Measurements from ENCODE around the gene PRRT1B. TPM values are rescaled to one million over a fixed set of nuclear protein-coding genes. Genes with fewer than 3 reads are reported as not detected.

The PRRT1B gene
- polyA plus RNA-seq, 2 of the 4 experiments (the other 2 are of a cell fraction), result 0.79 to 0.80 TPM

DNA sequence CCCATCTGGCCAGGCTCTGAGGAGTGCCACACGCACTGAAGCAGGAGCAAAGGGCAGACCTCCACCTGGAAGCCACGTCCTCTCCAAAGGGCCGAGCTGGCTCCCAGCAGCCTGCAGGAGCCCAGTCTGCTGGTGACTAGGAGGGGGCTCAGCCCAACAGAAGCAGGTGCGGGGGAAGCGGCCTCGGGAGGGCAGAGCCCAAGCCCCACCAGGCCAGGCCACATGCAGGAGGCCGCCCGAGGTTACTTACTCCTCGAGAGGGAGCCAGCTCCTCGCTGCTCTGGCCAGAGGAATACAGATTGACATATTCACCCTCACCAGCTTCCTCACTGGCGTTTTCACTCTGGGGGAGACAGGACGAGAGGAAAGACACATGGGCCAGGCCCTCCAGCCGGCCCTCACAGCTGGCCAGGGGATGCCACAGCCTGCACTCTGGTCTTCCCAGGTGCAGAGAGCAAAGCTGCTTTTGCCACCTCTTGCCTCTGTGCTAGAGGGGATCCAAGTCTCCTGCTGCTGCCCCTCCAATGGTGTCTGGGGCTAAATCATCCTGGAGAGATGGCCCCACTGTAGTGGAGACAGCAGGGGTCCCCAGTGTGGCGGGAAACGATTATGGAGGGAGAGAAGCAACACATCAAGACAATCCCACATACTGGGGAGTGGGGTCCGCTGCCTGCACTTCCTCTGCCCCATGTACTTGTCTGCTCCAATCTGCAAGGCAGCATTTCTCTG, 58.6 kb downstream of the PRRT1B start:
- Histone ChIP-seq H3K4me1 (peaks cover 33% of the 10 kb centered on the region), H3K27ac (no peak overlapping the region), H3K4me3 (no peak overlapping the region), H3K4me2 (no peak overlapping the region), H3K9me3 (no peaks in the 10 kb centered on the region)
- 90% methylated on average over 16 of the region's 16 CpGs for WGBS (ENCODE audit: missing lambda C conversion rate)
- no peak for ATAC-seq
- POLR2A ChIA-PET, result no interaction called here
- no peak for DNase-seq (ENCODE audit: low read depth in 1 of 2, low spot score in 1 of 2)
- no peak for FAIRE-seq
- no peak for TF ChIP-seq HDAC2 (IDR thresholded peaks at IDR 0.05)
- no peak for TF ChIP-seq ZNF302 (CRISPR knock-in tag; IDR thresholded peaks at IDR 0.05)
- CTCF ChIA-PET, result interaction anchor here (1.3 to 27.5 kb wide), 5 partner anchors 9 to 155 kb away, joined by 3 to 737 read pairs (median 5); partner anchors contain the start of gene RAPGEF1

DNA sequence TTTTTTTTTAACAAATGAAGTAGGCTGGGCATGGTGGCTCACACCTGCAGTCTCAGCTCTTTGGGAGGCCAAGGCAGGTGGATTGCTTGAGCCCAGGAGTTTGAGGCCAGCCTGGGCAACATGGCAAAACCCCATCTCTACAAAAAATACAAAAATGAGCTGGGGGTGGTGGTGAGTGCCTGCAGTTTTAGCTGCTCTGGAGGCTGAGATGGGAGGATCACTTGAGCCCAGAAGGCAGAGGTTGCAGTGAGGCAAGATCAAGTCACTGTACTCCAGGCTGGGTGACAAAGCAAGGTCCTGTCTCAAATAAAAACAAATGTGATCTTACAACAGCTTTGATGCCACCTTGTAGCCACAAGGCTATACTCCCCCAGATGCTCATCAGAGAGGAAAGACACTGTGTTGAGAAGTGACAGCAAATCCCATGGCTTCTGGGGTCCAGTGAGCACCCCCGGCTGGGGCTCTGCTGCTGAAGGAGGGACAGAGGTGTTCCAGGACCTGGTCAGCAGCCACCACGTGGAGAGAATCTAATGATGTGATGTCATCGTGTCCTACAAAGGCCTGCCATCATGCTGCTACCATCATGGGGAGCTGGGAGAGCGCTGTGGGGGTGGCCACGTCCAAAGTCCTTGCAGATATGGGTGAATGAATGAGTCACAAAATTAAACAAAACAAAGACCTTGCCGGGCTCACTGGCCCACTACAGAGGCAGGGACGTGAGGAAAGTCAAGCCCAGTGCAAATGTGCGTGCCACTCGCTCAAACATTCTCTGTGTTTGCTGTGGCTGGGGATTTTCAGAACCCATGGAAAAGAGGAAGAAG, 60.7 kb downstream of the PRRT1B start:
- TF ChIP-seq HOXA7 (CRISPR knock-in tag; IDR thresholded peaks at IDR 0.05) (no peak), FOXS1 (CRISPR knock-in tag; IDR thresholded peaks at IDR 0.05) (no peak), ZSCAN20 (CRISPR knock-in tag; IDR thresholded peaks at IDR 0.05) (no peak), KDM5A (IDR thresholded peaks at IDR 0.05) (no peak), RFX5 (IDR thresholded peaks at IDR 0.05) (no peak), NFE2L2 (conservative IDR thresholded peaks at IDR 0.05; ENCODE audit: low read length) (no peak), EHF (CRISPR knock-in tag; IDR thresholded peaks at IDR 0.05) (no peak), JUNB (IDR thresholded peaks at IDR 0.05) (0 out of 2 replicates have a peak, but pooled peaks have one; percentile 17), SREBF2 (IDR thresholded peaks at IDR 0.05) (no peak), BHLHE40 (IDR thresholded peaks at IDR 0.05; ENCODE audit: low read depth, low read length) (no peak), MAFK (IDR thresholded peaks at IDR 0.05; ENCODE audit: partially characterized antibody) (no peak), PHF8 (IDR thresholded peaks at IDR 0.05; ENCODE audit: borderline replicate concordance, low read depth) (no peak), JUN (IDR thresholded peaks at IDR 0.05) (no peak), FOSL2 (IDR thresholded peaks at IDR 0.05) (no peak), FOSL2 (CRISPR knock-in tag; IDR thresholded peaks at IDR 0.05) (peak; percentile 43; the same call in 1 of the 2 replicates), RCOR1 (IDR thresholded peaks at IDR 0.05; ENCODE audit: low read depth, low read length) (no peak), HOXB13 (CRISPR knock-in tag; IDR thresholded peaks at IDR 0.05; ENCODE audit: low read depth) (no peak), CBX2 (IDR thresholded peaks at IDR 0.05; ENCODE audit: borderline replicate concordance, low read depth) (no peak)
- TF ChIP-seq, protein P1, sequence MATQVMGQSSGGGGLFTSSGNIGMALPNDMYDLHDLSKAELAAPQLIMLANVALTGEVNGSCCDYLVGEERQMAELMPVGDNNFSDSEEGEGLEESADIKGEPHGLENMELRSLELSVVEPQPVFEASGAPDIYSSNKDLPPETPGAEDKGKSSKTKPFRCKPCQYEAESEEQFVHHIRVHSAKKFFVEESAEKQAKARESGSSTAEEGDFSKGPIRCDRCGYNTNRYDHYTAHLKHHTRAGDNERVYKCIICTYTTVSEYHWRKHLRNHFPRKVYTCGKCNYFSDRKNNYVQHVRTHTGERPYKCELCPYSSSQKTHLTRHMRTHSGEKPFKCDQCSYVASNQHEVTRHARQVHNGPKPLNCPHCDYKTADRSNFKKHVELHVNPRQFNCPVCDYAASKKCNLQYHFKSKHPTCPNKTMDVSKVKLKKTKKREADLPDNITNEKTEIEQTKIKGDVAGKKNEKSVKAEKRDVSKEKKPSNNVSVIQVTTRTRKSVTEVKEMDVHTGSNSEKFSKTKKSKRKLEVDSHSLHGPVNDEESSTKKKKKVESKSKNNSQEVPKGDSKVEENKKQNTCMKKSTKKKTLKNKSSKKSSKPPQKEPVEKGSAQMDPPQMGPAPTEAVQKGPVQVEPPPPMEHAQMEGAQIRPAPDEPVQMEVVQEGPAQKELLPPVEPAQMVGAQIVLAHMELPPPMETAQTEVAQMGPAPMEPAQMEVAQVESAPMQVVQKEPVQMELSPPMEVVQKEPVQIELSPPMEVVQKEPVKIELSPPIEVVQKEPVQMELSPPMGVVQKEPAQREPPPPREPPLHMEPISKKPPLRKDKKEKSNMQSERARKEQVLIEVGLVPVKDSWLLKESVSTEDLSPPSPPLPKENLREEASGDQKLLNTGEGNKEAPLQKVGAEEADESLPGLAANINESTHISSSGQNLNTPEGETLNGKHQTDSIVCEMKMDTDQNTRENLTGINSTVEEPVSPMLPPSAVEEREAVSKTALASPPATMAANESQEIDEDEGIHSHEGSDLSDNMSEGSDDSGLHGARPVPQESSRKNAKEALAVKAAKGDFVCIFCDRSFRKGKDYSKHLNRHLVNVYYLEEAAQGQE (IDR thresholded peaks at IDR 0.05), result peak; percentile 51; the same call in 1 of the 2 replicates
- TF ChIP-seq, protein P2, sequence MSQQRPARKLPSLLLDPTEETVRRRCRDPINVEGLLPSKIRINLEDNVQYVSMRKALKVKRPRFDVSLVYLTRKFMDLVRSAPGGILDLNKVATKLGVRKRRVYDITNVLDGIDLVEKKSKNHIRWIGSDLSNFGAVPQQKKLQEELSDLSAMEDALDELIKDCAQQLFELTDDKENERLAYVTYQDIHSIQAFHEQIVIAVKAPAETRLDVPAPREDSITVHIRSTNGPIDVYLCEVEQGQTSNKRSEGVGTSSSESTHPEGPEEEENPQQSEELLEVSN (IDR thresholded peaks at IDR 0.05; ENCODE audit: borderline replicate concordance, low read depth), result no peak
- TF ChIP-seq, protein P3, sequence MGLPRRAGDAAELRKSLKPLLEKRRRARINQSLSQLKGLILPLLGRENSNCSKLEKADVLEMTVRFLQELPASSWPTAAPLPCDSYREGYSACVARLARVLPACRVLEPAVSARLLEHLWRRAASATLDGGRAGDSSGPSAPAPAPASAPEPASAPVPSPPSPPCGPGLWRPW (IDR thresholded peaks at IDR 0.05), result no peak
- TF ChIP-seq, protein P4, sequence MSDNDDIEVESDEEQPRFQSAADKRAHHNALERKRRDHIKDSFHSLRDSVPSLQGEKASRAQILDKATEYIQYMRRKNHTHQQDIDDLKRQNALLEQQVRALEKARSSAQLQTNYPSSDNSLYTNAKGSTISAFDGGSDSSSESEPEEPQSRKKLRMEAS (IDR thresholded peaks at IDR 0.05), result no peak
- TF ChIP-seq, protein P5, sequence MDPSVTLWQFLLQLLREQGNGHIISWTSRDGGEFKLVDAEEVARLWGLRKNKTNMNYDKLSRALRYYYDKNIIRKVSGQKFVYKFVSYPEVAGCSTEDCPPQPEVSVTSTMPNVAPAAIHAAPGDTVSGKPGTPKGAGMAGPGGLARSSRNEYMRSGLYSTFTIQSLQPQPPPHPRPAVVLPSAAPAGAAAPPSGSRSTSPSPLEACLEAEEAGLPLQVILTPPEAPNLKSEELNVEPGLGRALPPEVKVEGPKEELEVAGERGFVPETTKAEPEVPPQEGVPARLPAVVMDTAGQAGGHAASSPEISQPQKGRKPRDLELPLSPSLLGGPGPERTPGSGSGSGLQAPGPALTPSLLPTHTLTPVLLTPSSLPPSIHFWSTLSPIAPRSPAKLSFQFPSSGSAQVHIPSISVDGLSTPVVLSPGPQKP (IDR thresholded peaks at IDR 0.05; ENCODE audit: low read depth, low read length), result no peak
- peak overlapping the region; percentile 55 for H3K4me2 ChIP-seq
- H3K4me3 ChIP-seq, result no peak overlapping the region
- CTCF ChIA-PET, result interaction anchor here (2.0 to 27.5 kb wide), 2 partner anchors 14 to 137 kb away, joined by 15 to 737 read pairs; partner anchors contain the start of gene RAPGEF1
- FAIRE-seq, result no peak
- ATAC-seq, result peak in 1 of 2 experiments; percentile 16; a peak in 2 of 6 replicates
- peak overlapping the region; percentile 36 to 80; a peak in 5 of 6 replicates for H3K27ac ChIP-seq
- POLR2A ChIA-PET, result no interaction called here
- 45% methylated on average over 9 of the region's 9 CpGs for WGBS (ENCODE audit: missing lambda C conversion rate)
- DNase-seq (ENCODE audit: low read depth in 1 of 2, low spot score in 1 of 2), result peak; percentile 20 to 55
- H3K4me1 ChIP-seq, result peaks cover 43% of the 10 kb centered on the region
- H3K9me3 ChIP-seq, result no peaks in the 10 kb centered on the region
